KMS-11 (cell line): Measurements from ENCODE around the gene KDR.

Experiments
- H2AFZ ChIP-seq: fragments of 200-600 bp; sonication (generic); 2 replicates; pipeline ENCODE4 v1.6.1; 2016; ENCODE audit warnings: antibody characterized with exemption, mixed run types, low read depth
- H3K27ac ChIP-seq: fragments of 200-600 bp; sonication (generic); 2 replicates; pipeline ENCODE4 v1.6.1; 2016; ENCODE audit warnings: mild to moderate bottlenecking, mixed run types
- H3K27me3 ChIP-seq: fragments of 200-600 bp; sonication (generic); 2 replicates; pipeline ENCODE4 v1.6.1; 2017; ENCODE audit warnings: mild to moderate bottlenecking, low read depth, mixed run types, moderate library complexity; ENCODE audit not compliant: insufficient read depth
- H3K36me3 ChIP-seq: fragments of 200-600 bp; sonication (generic); 2 replicates; pipeline ENCODE4 v1.6.1; 2017; ENCODE audit warnings: mild to moderate bottlenecking, mixed run types; ENCODE audit not compliant: insufficient read depth
- H3K4me1 ChIP-seq: fragments of 200-600 bp; sonication (generic); 2 replicates; pipeline ENCODE4 v1.6.1; 2016; ENCODE audit warnings: mild to moderate bottlenecking, low read depth, mixed run types; ENCODE audit not compliant: poor library complexity, severe bottlenecking
- H3K4me2 ChIP-seq: fragments of 200-600 bp; sonication (generic); 2 replicates; pipeline ENCODE4 v1.7.0; 2016; ENCODE audit warnings: mild to moderate bottlenecking, mixed run types
- H3K4me3 ChIP-seq: fragments of 200-600 bp; sonication (generic); IDR thresholded peaks from 2 replicates; pipeline ENCODE4 v1.6.1; 2017; ENCODE audit warnings: low read depth, low read length, mixed read lengths; ENCODE audit not compliant: insufficient read depth
- H3K79me2 ChIP-seq: fragments of 200-600 bp; sonication (generic); 2 replicates; pipeline ENCODE4 v1.6.1; 2016; ENCODE audit warnings: low read depth, mixed run types; ENCODE audit not compliant: insufficient read depth
- H3K9ac ChIP-seq: fragments of 200-600 bp; sonication (generic); 2 replicates; pipeline ENCODE4 v1.6.1; 2016; ENCODE audit warnings: mild to moderate bottlenecking, mixed run types
- H4K20me1 ChIP-seq: fragments of 200-600 bp; sonication (generic); 2 replicates; pipeline ENCODE4 v1.6.1; 2016; ENCODE audit warnings: mild to moderate bottlenecking, mixed run types; ENCODE audit not compliant: insufficient read depth
- TF ChIP-seq, protein P1 (sequence below): fragments of 200-600 bp; sonication (generic); conservative IDR thresholded peaks from 2 replicates; pipeline ENCODE4 v1.6.1; 2017; ENCODE audit warnings: low read depth, mild to moderate bottlenecking, antibody characterized with exemption, low read length, moderate library complexity, mixed read lengths

KDR gene

GRCh38 chr4:55158957-55159356, 33.6 kb upstream of the KDR start:
- TF ChIP-seq, protein P1, sequence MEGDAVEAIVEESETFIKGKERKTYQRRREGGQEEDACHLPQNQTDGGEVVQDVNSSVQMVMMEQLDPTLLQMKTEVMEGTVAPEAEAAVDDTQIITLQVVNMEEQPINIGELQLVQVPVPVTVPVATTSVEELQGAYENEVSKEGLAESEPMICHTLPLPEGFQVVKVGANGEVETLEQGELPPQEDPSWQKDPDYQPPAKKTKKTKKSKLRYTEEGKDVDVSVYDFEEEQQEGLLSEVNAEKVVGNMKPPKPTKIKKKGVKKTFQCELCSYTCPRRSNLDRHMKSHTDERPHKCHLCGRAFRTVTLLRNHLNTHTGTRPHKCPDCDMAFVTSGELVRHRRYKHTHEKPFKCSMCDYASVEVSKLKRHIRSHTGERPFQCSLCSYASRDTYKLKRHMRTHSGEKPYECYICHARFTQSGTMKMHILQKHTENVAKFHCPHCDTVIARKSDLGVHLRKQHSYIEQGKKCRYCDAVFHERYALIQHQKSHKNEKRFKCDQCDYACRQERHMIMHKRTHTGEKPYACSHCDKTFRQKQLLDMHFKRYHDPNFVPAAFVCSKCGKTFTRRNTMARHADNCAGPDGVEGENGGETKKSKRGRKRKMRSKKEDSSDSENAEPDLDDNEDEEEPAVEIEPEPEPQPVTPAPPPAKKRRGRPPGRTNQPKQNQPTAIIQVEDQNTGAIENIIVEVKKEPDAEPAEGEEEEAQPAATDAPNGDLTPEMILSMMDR, result no peak
- no peaks in the 10 kb centered on the region for H3K79me2 ChIP-seq
- H3K27ac ChIP-seq, result no peak overlapping the region
- H3K4me3 ChIP-seq, result no peak overlapping the region
- no peak overlapping the region for H2AFZ ChIP-seq
- no peak overlapping the region for H3K9ac ChIP-seq
- no peaks in the 10 kb centered on the region for H3K27me3 ChIP-seq
- no peaks in the 10 kb centered on the region for H3K36me3 ChIP-seq
- peaks cover 14% of the 10 kb centered on the region for H3K4me1 ChIP-seq
- H4K20me1 ChIP-seq, result no peaks in the 10 kb centered on the region
- H3K4me2 ChIP-seq, result no peak overlapping the region

DNA sequence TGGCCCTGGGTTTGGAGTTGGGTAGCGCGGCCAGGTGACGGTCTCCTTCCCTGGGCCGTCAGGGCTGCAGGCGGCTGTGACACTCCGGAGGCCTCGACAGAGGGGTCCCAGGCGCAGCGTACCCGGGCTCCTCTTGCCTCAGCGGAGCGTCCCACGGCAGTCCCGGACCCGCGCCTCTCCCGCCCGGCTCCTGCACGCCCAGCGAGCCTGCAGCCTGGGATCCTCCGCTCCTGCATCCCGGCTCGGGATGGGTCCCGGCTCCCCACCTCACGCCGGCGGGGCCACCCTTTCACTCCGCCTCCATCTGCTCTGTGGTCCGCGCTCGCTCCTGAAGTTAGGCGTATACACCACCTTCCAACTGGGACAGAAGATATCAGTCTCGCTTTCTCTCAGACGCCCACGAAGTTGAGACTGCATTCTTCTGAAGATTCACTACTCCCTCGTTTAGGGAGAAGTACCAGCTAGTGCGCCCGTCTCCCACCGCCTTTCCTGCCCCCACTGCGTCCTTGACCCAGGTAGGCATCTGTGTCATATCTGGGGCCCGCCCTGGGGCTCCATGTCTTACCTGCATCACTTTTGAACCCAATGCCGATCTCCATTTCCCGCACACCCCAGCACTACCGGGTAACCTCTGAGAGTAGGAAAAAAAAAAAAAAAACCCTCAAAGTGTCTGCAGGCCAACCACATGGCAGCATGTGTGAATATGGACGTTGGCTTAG, 32.3 kb upstream of the KDR start:
- no peaks in the 10 kb centered on the region for H3K27me3 ChIP-seq
- H3K4me3 ChIP-seq, result no peak overlapping the region
- H3K36me3 ChIP-seq, result no peaks in the 10 kb centered on the region
- H2AFZ ChIP-seq, result no peak overlapping the region
- TF ChIP-seq, protein P1, result no peak
- peaks cover 14% of the 10 kb centered on the region for H3K4me1 ChIP-seq
- H3K9ac ChIP-seq, result no peak overlapping the region
- no peaks in the 10 kb centered on the region for H4K20me1 ChIP-seq
- H3K4me2 ChIP-seq, result no peak overlapping the region
- no peak overlapping the region for H3K27ac ChIP-seq
- H3K79me2 ChIP-seq, result no peaks in the 10 kb centered on the region

GRCh38 chr4:55154933-55155332, 29.5 kb upstream of the KDR start:
- no peaks in the 10 kb centered on the region for H3K36me3 ChIP-seq
- H2AFZ ChIP-seq, result no peak overlapping the region
- no peaks in the 10 kb centered on the region for H3K79me2 ChIP-seq
- TF ChIP-seq, protein P1, result no peak
- H3K9ac ChIP-seq, result no peak overlapping the region
- no peaks in the 10 kb centered on the region for H3K27me3 ChIP-seq
- no peak overlapping the region for H3K4me3 ChIP-seq
- peaks cover 10% of the 10 kb centered on the region for H3K4me1 ChIP-seq
- H3K4me2 ChIP-seq, result no peak overlapping the region
- H4K20me1 ChIP-seq, result no peaks in the 10 kb centered on the region
- no peak overlapping the region for H3K27ac ChIP-seq

DNA sequence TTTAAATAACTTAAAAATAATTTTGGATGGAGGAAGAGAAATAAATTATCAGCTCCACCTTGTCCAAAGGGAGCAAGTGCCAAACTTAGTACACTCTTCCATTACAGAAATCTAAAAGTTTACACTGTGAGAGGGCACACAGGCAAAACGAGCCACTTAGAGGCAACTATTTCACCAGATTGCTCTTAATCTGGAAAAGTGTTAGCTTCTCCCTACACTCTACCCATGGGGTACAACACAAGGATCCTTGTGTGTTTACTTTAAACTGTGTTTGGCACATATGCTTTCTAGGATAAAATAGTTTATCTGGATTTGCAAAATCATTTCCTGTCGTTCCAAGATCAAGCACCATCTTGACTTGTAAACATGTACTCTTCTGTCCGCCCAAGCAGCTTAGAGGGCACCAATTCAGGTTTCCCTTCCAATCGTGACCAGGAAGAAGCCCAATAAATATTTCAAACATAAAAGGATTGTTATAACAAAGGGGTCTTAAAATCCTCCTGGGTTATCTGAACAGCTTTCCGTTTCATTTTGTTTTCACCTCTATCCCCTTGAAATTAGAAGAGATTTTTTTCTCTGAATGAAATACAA, 29.0 kb upstream of the KDR start:
- H3K9ac ChIP-seq, result no peak overlapping the region
- no peak overlapping the region for H2AFZ ChIP-seq
- H3K4me3 ChIP-seq, result no peak overlapping the region
- H3K27ac ChIP-seq, result no peak overlapping the region
- H3K4me1 ChIP-seq, result peaks cover 4% of the 10 kb centered on the region
- no peaks in the 10 kb centered on the region for H3K27me3 ChIP-seq
- no peaks in the 10 kb centered on the region for H4K20me1 ChIP-seq
- no peaks in the 10 kb centered on the region for H3K36me3 ChIP-seq
- no peak overlapping the region for H3K4me2 ChIP-seq
- TF ChIP-seq, protein P1, result no peak
- H3K79me2 ChIP-seq, result no peaks in the 10 kb centered on the region
